OCI-LY7 (cell line): Measurements from ENCODE around the gene CLPSL2. TPM values are rescaled to one million over a fixed set of nuclear protein-coding genes. Genes with fewer than 3 reads are reported as not detected.
A peak's percentile ranks its signal among the peaks of the same experiment; 100 is the strongest.

Experiments used
- BruUV-seq: library from RNA; stranded (reverse); fragments of 400-500 nt; replicated peaks from 2 replicates; lab custom pipeline; 2021; lab: Mats Ljungman, UMichigan
- CTCF ChIA-PET: fragments of 300-600 bp; sonication (Branson Sonifier 250); formaldehyde crosslinking; loops from one replicate; lab custom pipeline; 2022; ENCODE audit warnings: antibody characterized with exemption; ENCODE audit not compliant: unreplicated experiment; lab: Charles Lee
- POLR2A ChIA-PET: fragments of 300-600 bp; sonication (Branson Sonifier 250); formaldehyde crosslinking; loops from one replicate; lab custom pipeline; 2022; ENCODE audit warnings: antibody characterized with exemption; lab: Charles Lee
- DNase-seq: peaks from one replicate; pipeline ENCODE4 v3.0.0-alpha.2; 2015; ENCODE audit warnings: low spot score
- H2AFZ ChIP-seq: fragments of 200-600 bp; sonication (generic), shearing (Covaris generic); 2 replicates; pipeline ENCODE4 v1.6.1; 2014; ENCODE audit warnings: mild to moderate bottlenecking, antibody characterized with exemption, low read length, moderate library complexity
- H3K27ac ChIP-seq: fragments of 200-600 bp; sonication (generic); 2 replicates; pipeline ENCODE4 v1.5.1; 2014; ENCODE audit warnings: mixed run types, low read depth, mild to moderate bottlenecking, moderate library complexity, low read length, inconsistent platforms; ENCODE audit not compliant: poor library complexity, severe bottlenecking
- H3K36me3 ChIP-seq: fragments of 200-600 bp; sonication (generic); 2 replicates; pipeline ENCODE4 v1.6.1; 2014; ENCODE audit warnings: mild to moderate bottlenecking, antibody characterized with exemption, low read length, moderate library complexity, mixed read lengths; ENCODE audit not compliant: insufficient read depth
- H3K4me1 ChIP-seq: fragments of 200-600 bp; sonication (generic); 2 replicates; pipeline ENCODE4 v1.5.1; 2014; ENCODE audit warnings: mild to moderate bottlenecking, low read length; ENCODE audit not compliant: insufficient read depth, poor library complexity, severe bottlenecking
- H3K4me2 ChIP-seq: fragments of 200-600 bp; sonication (generic); 2 replicates; pipeline ENCODE4 v1.6.1; 2014; ENCODE audit warnings: mild to moderate bottlenecking, low read length
- H3K4me3 ChIP-seq: fragments of 200-600 bp; sonication (generic); 2 replicates; pipeline ENCODE4 v1.5.1; 2014; ENCODE audit warnings: mild to moderate bottlenecking, low read depth, low read length; ENCODE audit not compliant: poor library complexity, severe bottlenecking
- H3K79me2 ChIP-seq: fragments of 200-600 bp; sonication (generic); 2 replicates; pipeline ENCODE4 v1.6.1; 2016; ENCODE audit warnings: low read depth, mild to moderate bottlenecking, low read length, moderate library complexity, mixed read lengths; ENCODE audit not compliant: insufficient read depth
- H3K9me2 ChIP-seq: fragments of 200-600 bp; sonication (generic); 2 replicates; pipeline ENCODE4 v1.6.1; 2016; ENCODE audit warnings: mild to moderate bottlenecking, low read length, mixed read lengths; ENCODE audit not compliant: insufficient read depth
- H3K9me3 ChIP-seq: fragments of 200-600 bp; sonication (generic); 2 replicates; pipeline ENCODE4 v1.6.1; 2014; ENCODE audit warnings: mild to moderate bottlenecking, mixed run types, low read length, mixed read lengths
- H4K20me1 ChIP-seq: fragments of 200-600 bp; sonication (generic); 2 replicates; pipeline ENCODE4 v1.6.1; 2014; ENCODE audit warnings: mild to moderate bottlenecking, antibody characterized with exemption, low read length, moderate library complexity, mixed read lengths; ENCODE audit not compliant: insufficient read depth
- EZH2phosphoT487 ChIP-seq: fragments of 200-600 bp; sonication (generic); IDR thresholded peaks from 2 replicates; pipeline ENCODE4 v1.6.1; 2018; ENCODE audit warnings: low read depth, borderline replicate concordance, mild to moderate bottlenecking, mixed run types, antibody characterized with exemption, low read length, moderate library complexity, mixed read lengths
- intact Hi-C: fragments of 100-400 bp; cut with micrococcal nuclease; formaldehyde crosslinking; loops from one replicate; pipeline ENCODE4 v1.10.0; 2022; ENCODE audit not compliant: unreplicated experiment
- total RNA-seq, 2 experiments: library from RNA; depleted of rRNA in 1 of 2; stranded (reverse); fragments of >200 nt in 1 of 2; shearing (Covaris generic) in 1 of 2; gene quantifications; 2 replicates each; pipeline ENCODE4 v1.2.3, GENCODE V29; 2014 to 2022
- TF ChIP-seq, protein P1 (sequence below): fragments of 200-600 bp; sonication (generic); conservative IDR thresholded peaks from 2 replicates; pipeline ENCODE4 v1.5.1; 2014; ENCODE audit warnings: mild to moderate bottlenecking, antibody characterized with exemption, low read length, moderate library complexity, mixed read lengths

Gene CLPSL2
- total RNA-seq, 2 experiments from 2014 or later: not detected

DNA sequence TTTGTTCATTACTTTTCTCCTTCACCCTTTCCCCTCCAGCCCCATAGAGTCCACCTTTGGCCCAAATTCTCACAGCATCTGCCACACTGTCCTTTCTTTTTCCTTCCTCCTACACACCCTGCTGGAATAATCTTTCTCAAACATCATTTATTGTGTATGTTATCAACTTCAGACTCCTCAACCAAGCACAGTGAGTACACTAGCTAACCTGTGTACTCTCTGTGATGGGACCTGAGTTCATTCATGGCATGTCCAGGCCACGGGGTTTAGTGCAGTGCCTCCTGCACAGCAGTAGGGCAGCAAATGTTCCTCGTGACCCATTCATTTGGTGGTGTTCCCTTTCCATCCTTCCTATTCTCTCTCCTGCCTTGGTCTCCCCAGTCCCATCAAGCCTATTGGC lies 46.7 kb upstream of the CLPSL2 start:
- intact Hi-C loops: loop anchor here (5.0 kb wide), 1 partner anchor 62 kb away; no protein-coding TSS in a partner anchor
- no peaks in the 10 kb centered on the region for H3K9me3 ChIP-seq

DNA sequence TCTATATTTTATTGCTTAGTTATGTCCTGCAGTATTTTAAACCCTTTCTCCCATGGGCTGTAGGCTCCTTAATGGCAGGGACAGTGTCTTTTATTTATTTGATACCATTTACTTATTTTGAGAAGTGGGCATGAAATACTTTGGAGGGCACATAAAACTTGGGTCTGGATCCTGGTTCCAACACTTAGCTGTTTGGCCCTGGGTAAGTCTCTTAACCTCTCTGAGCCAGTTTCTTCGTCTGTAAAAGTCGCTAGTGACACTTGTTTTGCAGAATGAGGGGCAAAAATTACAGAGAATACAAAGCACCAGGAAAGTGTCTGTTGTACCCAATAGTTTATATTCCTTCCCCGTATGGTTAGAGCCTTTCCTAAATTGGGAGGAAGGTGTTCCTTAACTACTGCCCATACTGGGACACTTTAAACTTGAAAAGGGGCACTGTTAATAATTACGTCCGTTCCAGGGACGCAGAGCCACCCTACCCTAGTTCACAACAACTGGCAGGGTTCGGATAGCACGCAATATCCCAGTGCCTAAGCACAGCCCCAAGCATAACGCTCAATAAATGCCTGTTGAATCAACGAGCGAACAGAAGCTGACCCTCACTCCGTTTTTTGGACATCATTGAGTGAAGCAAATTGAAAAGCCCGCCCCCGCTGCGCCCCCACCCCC lies 45.5 kb upstream of the CLPSL2 start:
- CTCF ChIA-PET: no interaction called here
- H3K4me3 ChIP-seq: peak overlapping the region; percentile 76
- H3K4me2 ChIP-seq: peak overlapping the region; percentile 96
- no peak for TF ChIP-seq EZH2phosphoT487
- TF ChIP-seq, protein P1, sequence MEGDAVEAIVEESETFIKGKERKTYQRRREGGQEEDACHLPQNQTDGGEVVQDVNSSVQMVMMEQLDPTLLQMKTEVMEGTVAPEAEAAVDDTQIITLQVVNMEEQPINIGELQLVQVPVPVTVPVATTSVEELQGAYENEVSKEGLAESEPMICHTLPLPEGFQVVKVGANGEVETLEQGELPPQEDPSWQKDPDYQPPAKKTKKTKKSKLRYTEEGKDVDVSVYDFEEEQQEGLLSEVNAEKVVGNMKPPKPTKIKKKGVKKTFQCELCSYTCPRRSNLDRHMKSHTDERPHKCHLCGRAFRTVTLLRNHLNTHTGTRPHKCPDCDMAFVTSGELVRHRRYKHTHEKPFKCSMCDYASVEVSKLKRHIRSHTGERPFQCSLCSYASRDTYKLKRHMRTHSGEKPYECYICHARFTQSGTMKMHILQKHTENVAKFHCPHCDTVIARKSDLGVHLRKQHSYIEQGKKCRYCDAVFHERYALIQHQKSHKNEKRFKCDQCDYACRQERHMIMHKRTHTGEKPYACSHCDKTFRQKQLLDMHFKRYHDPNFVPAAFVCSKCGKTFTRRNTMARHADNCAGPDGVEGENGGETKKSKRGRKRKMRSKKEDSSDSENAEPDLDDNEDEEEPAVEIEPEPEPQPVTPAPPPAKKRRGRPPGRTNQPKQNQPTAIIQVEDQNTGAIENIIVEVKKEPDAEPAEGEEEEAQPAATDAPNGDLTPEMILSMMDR: no peak
- peaks cover 11% of the 10 kb centered on the region; the same call in 1 of the 2 replicates for H3K79me2 ChIP-seq
- H3K9me2 ChIP-seq: no peaks in the 10 kb centered on the region
- BruUV-seq: no TSS peak
- intact Hi-C loops: loop anchor here (5.0 kb wide), 1 partner anchor 64 kb away; no protein-coding TSS in a partner anchor
- H3K36me3 ChIP-seq: no peaks in the 10 kb centered on the region
- peak; percentile 40 for DNase-seq
- peak overlapping the region; percentile 30; the same call in 1 of the 2 replicates for H2AFZ ChIP-seq
- H3K4me1 ChIP-seq: peaks cover 71% of the 10 kb centered on the region
- POLR2A ChIA-PET: interaction anchor here (0.6 to 1.1 kb wide), 4 partner anchors 67 to 144 kb away, joined by 3 to 7 read pairs (median 3); no protein-coding TSS in a partner anchor
- H4K20me1 ChIP-seq: no peaks in the 10 kb centered on the region
- peak overlapping the region; percentile 96 for H3K27ac ChIP-seq
- H3K9me3 ChIP-seq: no peaks in the 10 kb centered on the region

More for the DNA sequence above, 46.7 kb upstream of the CLPSL2 start:
- H3K27ac ChIP-seq: peak overlapping the region; percentile 96
- peaks cover 11% of the 10 kb centered on the region; the same call in 1 of the 2 replicates for H3K79me2 ChIP-seq
- BruUV-seq: no TSS peak
- H2AFZ ChIP-seq: peak overlapping the region; percentile 15; the same call in 1 of the 2 replicates
- POLR2A ChIA-PET: interaction anchor here (1.1 kb wide), 1 partner anchor 84 kb away, joined by 3 read pairs; no protein-coding TSS in a partner anchor
- CTCF ChIA-PET: no interaction called here
- H3K4me1 ChIP-seq: peaks cover 75% of the 10 kb centered on the region
- no peaks in the 10 kb centered on the region for H4K20me1 ChIP-seq
- no peaks in the 10 kb centered on the region for H3K36me3 ChIP-seq
- no peak for TF ChIP-seq EZH2phosphoT487
- TF ChIP-seq, protein P1: no peak
- peak; percentile 33 for DNase-seq
- peak overlapping the region; percentile 96 for H3K4me2 ChIP-seq
- H3K4me3 ChIP-seq: peak overlapping the region; percentile 13
- no peaks in the 10 kb centered on the region for H3K9me2 ChIP-seq

DNA sequence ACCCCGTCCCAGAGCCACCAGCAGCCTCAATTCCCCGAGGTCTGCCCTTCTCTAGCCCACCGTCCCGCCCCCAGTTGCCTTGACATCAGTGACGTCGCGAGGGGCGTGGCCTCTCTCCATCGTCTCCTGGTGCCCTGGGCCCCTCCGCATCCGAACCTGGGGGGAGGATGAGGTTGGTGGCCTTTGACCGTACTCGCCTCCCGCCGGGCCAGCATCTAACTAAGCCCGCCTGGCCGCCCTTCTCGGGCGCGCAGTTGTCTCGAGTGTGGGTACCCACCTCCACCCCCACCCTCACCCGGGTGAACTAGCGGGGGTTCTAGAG lies 45.0 kb upstream of the CLPSL2 start:
- peak overlapping the region; percentile 96 for H3K4me2 ChIP-seq
- POLR2A ChIA-PET: interaction anchor here (0.6 kb wide), 1 partner anchor 94 kb away, joined by 7 read pairs; no protein-coding TSS in a partner anchor
- no peaks in the 10 kb centered on the region for H3K9me2 ChIP-seq
- intact Hi-C loops: loop anchor here (5.0 kb wide), 1 partner anchor 64 kb away; no protein-coding TSS in a partner anchor
- no peaks in the 10 kb centered on the region for H3K9me3 ChIP-seq
- DNase-seq: peak; percentile 97
- CTCF ChIA-PET: interaction anchor here (0.6 to 1.1 kb wide), 2 partner anchors 18 to 283 kb away, joined by 3 read pairs; no protein-coding TSS in a partner anchor
- no peaks in the 10 kb centered on the region for H3K36me3 ChIP-seq
- peak overlapping the region; percentile 96 for H3K27ac ChIP-seq
- peaks cover 71% of the 10 kb centered on the region for H3K4me1 ChIP-seq
- H2AFZ ChIP-seq: peak overlapping the region; percentile 49; the same call in 1 of the 2 replicates
- peak overlapping the region; percentile 76 for H3K4me3 ChIP-seq
- BruUV-seq: no TSS peak
- H3K79me2 ChIP-seq: peaks cover 10% of the 10 kb centered on the region; the same call in 1 of the 2 replicates
- no peaks in the 10 kb centered on the region for H4K20me1 ChIP-seq
- TF ChIP-seq, protein P1: no peak
- TF ChIP-seq EZH2phosphoT487: no peak
